OCI-LY7 (cell line): ENCODE data around the gene DGAT2. TPM values are rescaled to one million over a fixed set of nuclear protein-coding genes. Genes with fewer than 3 reads are reported as not detected.

Source experiments
- BruUV-seq: library from RNA; stranded (reverse); fragments of 400-500 nt; replicated peaks from 2 replicates; lab custom pipeline; 2021; lab: Mats Ljungman, UMichigan
- CTCF ChIA-PET: fragments of 300-600 bp; sonication (Branson Sonifier 250); formaldehyde crosslinking; loops from one replicate; lab custom pipeline; 2022; ENCODE audit warnings: antibody characterized with exemption; ENCODE audit not compliant: unreplicated experiment; lab: Charles Lee
- POLR2A ChIA-PET: fragments of 300-600 bp; sonication (Branson Sonifier 250); formaldehyde crosslinking; loops from one replicate; lab custom pipeline; 2022; ENCODE audit warnings: antibody characterized with exemption; lab: Charles Lee
- DNase-seq: peaks from one replicate; pipeline ENCODE4 v3.0.0-alpha.2; 2015; ENCODE audit warnings: low spot score
- H2AFZ ChIP-seq: fragments of 200-600 bp; sonication (generic), shearing (Covaris generic); 2 replicates; pipeline ENCODE4 v1.6.1; 2014; ENCODE audit warnings: mild to moderate bottlenecking, antibody characterized with exemption, low read length, moderate library complexity
- H3K27ac ChIP-seq: fragments of 200-600 bp; sonication (generic); 2 replicates; pipeline ENCODE4 v1.5.1; 2014; ENCODE audit warnings: mixed run types, low read depth, mild to moderate bottlenecking, moderate library complexity, low read length, inconsistent platforms; ENCODE audit not compliant: poor library complexity, severe bottlenecking
- H3K36me3 ChIP-seq: fragments of 200-600 bp; sonication (generic); 2 replicates; pipeline ENCODE4 v1.6.1; 2014; ENCODE audit warnings: mild to moderate bottlenecking, antibody characterized with exemption, low read length, moderate library complexity, mixed read lengths; ENCODE audit not compliant: insufficient read depth
- H3K4me1 ChIP-seq: fragments of 200-600 bp; sonication (generic); 2 replicates; pipeline ENCODE4 v1.5.1; 2014; ENCODE audit warnings: mild to moderate bottlenecking, low read length; ENCODE audit not compliant: insufficient read depth, poor library complexity, severe bottlenecking
- H3K4me2 ChIP-seq: fragments of 200-600 bp; sonication (generic); 2 replicates; pipeline ENCODE4 v1.6.1; 2014; ENCODE audit warnings: mild to moderate bottlenecking, low read length
- H3K4me3 ChIP-seq: fragments of 200-600 bp; sonication (generic); 2 replicates; pipeline ENCODE4 v1.5.1; 2014; ENCODE audit warnings: mild to moderate bottlenecking, low read depth, low read length; ENCODE audit not compliant: poor library complexity, severe bottlenecking
- H3K79me2 ChIP-seq: fragments of 200-600 bp; sonication (generic); 2 replicates; pipeline ENCODE4 v1.6.1; 2016; ENCODE audit warnings: low read depth, mild to moderate bottlenecking, low read length, moderate library complexity, mixed read lengths; ENCODE audit not compliant: insufficient read depth
- H3K9me2 ChIP-seq: fragments of 200-600 bp; sonication (generic); 2 replicates; pipeline ENCODE4 v1.6.1; 2016; ENCODE audit warnings: mild to moderate bottlenecking, low read length, mixed read lengths; ENCODE audit not compliant: insufficient read depth
- H3K9me3 ChIP-seq: fragments of 200-600 bp; sonication (generic); 2 replicates; pipeline ENCODE4 v1.6.1; 2014; ENCODE audit warnings: mild to moderate bottlenecking, mixed run types, low read length, mixed read lengths
- H4K20me1 ChIP-seq: fragments of 200-600 bp; sonication (generic); 2 replicates; pipeline ENCODE4 v1.6.1; 2014; ENCODE audit warnings: mild to moderate bottlenecking, antibody characterized with exemption, low read length, moderate library complexity, mixed read lengths; ENCODE audit not compliant: insufficient read depth
- CTCF ChIP-seq: fragments of 200-600 bp; sonication (generic); conservative IDR thresholded peaks from 2 replicates; pipeline ENCODE4 v1.5.1; 2014; ENCODE audit warnings: mild to moderate bottlenecking, antibody characterized with exemption, low read length, moderate library complexity, mixed read lengths
- EZH2phosphoT487 ChIP-seq: fragments of 200-600 bp; sonication (generic); IDR thresholded peaks from 2 replicates; pipeline ENCODE4 v1.6.1; 2018; ENCODE audit warnings: low read depth, borderline replicate concordance, mild to moderate bottlenecking, mixed run types, antibody characterized with exemption, low read length, moderate library complexity, mixed read lengths
- intact Hi-C: fragments of 100-400 bp; cut with micrococcal nuclease; formaldehyde crosslinking; loops from one replicate; pipeline ENCODE4 v1.10.0; 2022; ENCODE audit not compliant: unreplicated experiment
- small RNA-seq: library from RNA; depleted of rRNA; stranded (forward); fragments of <200 nt; gene quantifications from one replicate; pipeline ENCODE3, GENCODE V24; 2014
- total RNA-seq, 2 experiments: library from RNA; depleted of rRNA in 1 of 2; stranded (reverse); fragments of >200 nt in 1 of 2; shearing (Covaris generic) in 1 of 2; gene quantifications; 2 replicates each; pipeline ENCODE4 v1.2.3, GENCODE V29; 2014 to 2022

DGAT2 gene
- total RNA-seq, 2 experiments from 2014 or later = 5.6 to 6.5 TPM

- no peak for DNase-seq
- ChIA-PET POLR2A (interaction anchor here (0.6 to 0.7 kb wide), 2 partner anchors 26 to 91 kb away, joined by 3 to 4 read pairs; no protein-coding TSS in a partner anchor), CTCF (no interaction called here)
- no peaks in the 10 kb centered on the region for H3K9me3 ChIP-seq
- H4K20me1 ChIP-seq = 0 out of 2 replicates have a peak, but pooled peaks cover 11% of the 10 kb centered on the region
- H2AFZ ChIP-seq = no peak overlapping the region
- no peak overlapping the region for H3K27ac ChIP-seq
- no peaks in the 10 kb centered on the region for H3K4me1 ChIP-seq
- H3K4me2 ChIP-seq = no peak overlapping the region
- peaks cover 73% of the 10 kb centered on the region for H3K36me3 ChIP-seq
- no TSS peak for BruUV-seq
- intact Hi-C loops = no loop called here
- peaks cover 83% of the 10 kb centered on the region for H3K79me2 ChIP-seq
- H3K9me2 ChIP-seq = no peaks in the 10 kb centered on the region
- TF ChIP-seq EZH2phosphoT487 = no peak
- TF ChIP-seq CTCF = no peak
- no peak overlapping the region for H3K4me3 ChIP-seq
Measured at GRCh38 chr11:75850787-75851186, 82.2 kb downstream of the DGAT2 start.

Small RNA genes within 50 kb of the gene (small RNA-seq; reads per million reads assigned to genes)
- not detected for gene RF00019
- not detected for gene RN7SL786P

Other genes starting within 250 kb of the DGAT2 start
- 13.5 and 14.3 TPM in 2 replicates for gene GDPD5, start 242.8 kb upstream of the DGAT2 start, total RNA-seq (2014; rRNA removed; shearing (Covaris generic))
- 49.9 and 57.3 TPM in 2 replicates for gene GDPD5, start 242.8 kb upstream of the DGAT2 start, total RNA-seq (2022)
- 0.33 TPM in 1 of 2 replicates, not detected in the other for gene SERPINH1, start 206.5 kb upstream of the DGAT2 start, total RNA-seq (2014; rRNA removed; shearing (Covaris generic))
- not detected in 2 replicates for gene SERPINH1, start 206.5 kb upstream of the DGAT2 start, total RNA-seq (2022)
- gene MAP6, start 99.7 kb upstream of the DGAT2 start, total RNA-seq (2014; rRNA removed; shearing (Covaris generic)) = not detected in 2 replicates
- not detected in 2 replicates for gene MAP6, start 99.7 kb upstream of the DGAT2 start, total RNA-seq (2022)
- not detected in 2 replicates for gene MOGAT2, start 50.9 kb upstream of the DGAT2 start, total RNA-seq (2014; rRNA removed; shearing (Covaris generic))
- gene MOGAT2, start 50.9 kb upstream of the DGAT2 start, total RNA-seq (2022) = not detected in 2 replicates
- 34.9 and 43.7 TPM in 2 replicates for gene UVRAG, start 46.4 kb downstream of the DGAT2 start, total RNA-seq (2014; rRNA removed; shearing (Covaris generic))
- gene UVRAG, start 46.4 kb downstream of the DGAT2 start, total RNA-seq (2022) = 62.2 and 73.3 TPM in 2 replicates